HCT116 (cell line): ENCODE data around the gene WDPCP. TPM values are rescaled to one million over a fixed set of nuclear protein-coding genes. Genes with fewer than 3 reads are reported as not detected.

Experiments
- ATAC-seq: fragments of 200-7000 bp; cut with Tn5 transposase; 2 replicates; pipeline ENCODE4 v1.9.1; 2020; ENCODE audit warnings: mild to moderate bottlenecking, moderate library complexity
- BruUV-seq: library from RNA; stranded (reverse); fragments of 400-500 nt; replicated peaks from 2 replicates; lab custom pipeline; 2021; lab: Mats Ljungman, UMichigan
- CTCF ChIA-PET: fragments of 300-600 bp; sonication (Branson Sonifier 250); formaldehyde crosslinking; loops from one replicate; lab custom pipeline; 2021; ENCODE audit warnings: antibody characterized with exemption; lab: Charles Lee
- POLR2A ChIA-PET: fragments of 300-600, 350-600 bp; sonication (Branson Sonifier 250); formaldehyde crosslinking; loops from one replicate; lab custom pipeline; 2021; ENCODE audit warnings: antibody characterized with exemption; lab: Charles Lee
- RAD21 ChIA-PET, 2 experiments: fragments of 300-600 bp; sonication (Branson Sonifier 250); formaldehyde crosslinking; loops; one replicate each; lab custom pipeline; 2023; ENCODE audit warnings: low total read pairs in 2 of 2; ENCODE audit not compliant: uncharacterized antibody in 2 of 2, unreplicated experiment in 2 of 2, low non-redundant PET in 1 of 2; lab: Charles Lee
- DNase-seq: peaks from one replicate; pipeline ENCODE4 v3.0.0-alpha.2; 2010; ENCODE audit warnings: low read depth, low spot score
- H2AFZ ChIP-seq: fragments of 200-600 bp; shearing (Covaris generic), sonication (generic); 2 replicates; pipeline ENCODE4 v1.6.1; 2017; ENCODE audit warnings: low read depth, mixed run types, mixed read lengths, antibody characterized with exemption, low read length; ENCODE audit not compliant: poor library complexity, severe bottlenecking
- H3K27ac ChIP-seq: 2 replicates; pipeline ENCODE4 v1.5.1; 2012; ENCODE audit warnings: low read depth, low read length
- H3K27me3 ChIP-seq: fragments of 200-600 bp; sonication (generic); 2 replicates; pipeline ENCODE4 v1.6.1; 2016; ENCODE audit warnings: mixed run types, low read length, mixed read lengths; ENCODE audit not compliant: insufficient read depth
- H3K36me3 ChIP-seq, 2 experiments: fragments of 200-500 bp in 1 of 2; fragments of 200-600 bp in 1 of 2; sonication (Bioruptor generic) in 1 of 2; sonication (generic) in 1 of 2; 2 replicates each; pipeline versions ENCODE4 v1.5.1 to v1.6.1; 2014 to 2016; ENCODE audit warnings: low read length in 2 of 2, inconsistent platforms in 1 of 2, mixed read lengths in 1 of 2, mixed run types in 1 of 2; ENCODE audit not compliant: insufficient read depth in 2 of 2, control insufficient read depth in 1 of 2
- H3K4me1 ChIP-seq, 2 experiments: fragments of 200-600 bp in 1 of 2; sonication (generic) in 1 of 2; 2 replicates each; pipeline versions ENCODE4 v1.5.1 to v1.6.1; 2012 to 2017; ENCODE audit warnings: low read length in 2 of 2, inconsistent platforms in 1 of 2, mild to moderate bottlenecking in 1 of 2, mixed read lengths in 1 of 2, mixed run types in 1 of 2, moderate library complexity in 1 of 2; ENCODE audit not compliant: insufficient read depth in 2 of 2, control insufficient read depth in 1 of 2
- H3K4me2 ChIP-seq: fragments of 200-600 bp; sonication (generic); 2 replicates; pipeline ENCODE4 v1.6.1; 2017; ENCODE audit warnings: mixed run types, low read length, mixed read lengths
- H3K4me3 ChIP-seq, 2 experiments: fragments of 200-600 bp in 1 of 2; sonication (generic) in 1 of 2; replicated peaks in 1 of 2; 2 replicates each; pipeline ENCODE4 v1.5.1; 2011 to 2016; ENCODE audit warnings: low read length in 2 of 2, control low read depth in 1 of 2, low read depth in 1 of 2, mild to moderate bottlenecking in 1 of 2, mixed read lengths in 1 of 2, mixed run types in 1 of 2
- H3K79me2 ChIP-seq: fragments of 200-600 bp; sonication (generic); 2 replicates; pipeline ENCODE4 v1.6.1; 2017; ENCODE audit warnings: mild to moderate bottlenecking, mixed run types, low read length, moderate library complexity, mixed read lengths; ENCODE audit not compliant: insufficient read depth
- H3K9ac ChIP-seq: fragments of 200-600 bp; sonication (generic); 2 replicates; pipeline ENCODE4 v1.6.1; 2016; ENCODE audit warnings: low read length, mixed read lengths
- H3K9me2 ChIP-seq: fragments of 200-600 bp; sonication (generic), shearing (Covaris generic); 2 replicates; pipeline ENCODE4 v1.6.1; 2017; ENCODE audit warnings: mixed run types, mild to moderate bottlenecking, moderate library complexity; ENCODE audit not compliant: insufficient read depth
- H3K9me3 ChIP-seq, 2 experiments: fragments of 200-500 bp in 1 of 2; fragments of 200-600 bp in 1 of 2; sonication (Bioruptor generic) in 1 of 2; sonication (generic) in 1 of 2; 2 replicates each; pipeline ENCODE4 v1.6.1; 2014 to 2017; ENCODE audit warnings: low read length in 2 of 2, mixed read lengths in 2 of 2, inconsistent platforms in 1 of 2, low read depth in 1 of 2, mild to moderate bottlenecking in 1 of 2, mixed run types in 1 of 2, moderate library complexity in 1 of 2; ENCODE audit not compliant: control insufficient read depth in 1 of 2, insufficient read depth in 1 of 2
- H4K20me1 ChIP-seq: fragments of 200-600 bp; sonication (generic), shearing (Covaris generic); 2 replicates; pipeline ENCODE4 v1.6.1; 2017; ENCODE audit warnings: mixed run types, mild to moderate bottlenecking, moderate library complexity; ENCODE audit not compliant: insufficient read depth
- ATF3 ChIP-seq: IDR thresholded peaks from 2 replicates; pipeline ENCODE4 v1.6.1; 2012
- CTCF ChIP-seq, 3 experiments: fragments of 200-600 bp in 1 of 3; sonication (generic) in 1 of 3; IDR thresholded peaks in 2 of 3; conservative IDR thresholded peaks in 1 of 3; 2 replicates each; pipeline ENCODE4 v1.5.1; 2012 to 2017; ENCODE audit warnings: low read depth in 2 of 3, low read length in 2 of 3, antibody characterized with exemption in 1 of 3, borderline replicate concordance in 1 of 3, control low read depth in 1 of 3, mild to moderate bottlenecking in 1 of 3, mixed read lengths in 1 of 3, mixed run types in 1 of 3, moderate library complexity in 1 of 3; ENCODE audit not compliant: insufficient read depth in 1 of 3
- EGR1 ChIP-seq: IDR thresholded peaks from 2 replicates; pipeline ENCODE4 v1.6.1; 2012; ENCODE audit warnings: low read depth
- EZH2 ChIP-seq: fragments of 200-600 bp; sonication (generic); IDR thresholded peaks from 2 replicates; pipeline ENCODE4 v1.6.1; 2017; ENCODE audit warnings: antibody characterized with exemption, mixed run types
- EZH2phosphoT487 ChIP-seq: fragments of 200-600 bp; IDR thresholded peaks from 2 replicates; pipeline ENCODE4 v1.6.1; 2018; ENCODE audit warnings: antibody characterized with exemption, borderline replicate concordance
- RAD21 ChIP-seq: IDR thresholded peaks from 2 replicates; pipeline ENCODE4 v1.6.1; 2012; ENCODE audit warnings: low read depth, mild to moderate bottlenecking
- REST ChIP-seq: IDR thresholded peaks from 2 replicates; pipeline ENCODE4 v1.6.1; 2012; ENCODE audit warnings: low read depth
- SIN3A ChIP-seq: IDR thresholded peaks from 2 replicates; pipeline ENCODE4 v1.6.1; 2012; ENCODE audit warnings: low read depth
- TCF7L2 ChIP-seq: IDR thresholded peaks from 2 replicates; pipeline ENCODE4 v1.7.0; 2011; ENCODE audit warnings: borderline replicate concordance, inconsistent platforms; ENCODE audit not compliant: insufficient read depth, insufficient read length; ENCODE audit errors: extremely low read depth
- ZFX ChIP-seq: fragments of 450-650 bp; IDR thresholded peaks from 2 replicates; pipeline ENCODE4 v1.6.1; 2017
- ZNF274 ChIP-seq: fragments of 200-500 bp; sonication (Bioruptor generic); IDR thresholded peaks from 2 replicates; pipeline ENCODE4 v1.6.1; 2014; ENCODE audit warnings: mild to moderate bottlenecking, low read depth, low read length, inconsistent platforms
- intact Hi-C: fragments of 100-400 bp; cut with micrococcal nuclease; formaldehyde crosslinking; loops from 2 replicates; pipeline ENCODE4 v1.10.0; 2022
- total RNA-seq: library from RNA; stranded (reverse); gene quantifications from one replicate; pipeline ENCODE4 v1.2.1, GENCODE V29; 2021; ENCODE audit not compliant: unreplicated experiment

The WDPCP gene
- total RNA-seq, 1 experiment from 2014 or later = 4.1 TPM

GRCh38 chr2:63374341-63374740, 213.9 kb downstream of the WDPCP start:
- TF ChIP-seq ATF3 (no peak), CTCF (IDR thresholded peaks at IDR 0.05 in 2 of 3, conservative IDR thresholded peaks at IDR 0.05 in 1 of 3; ENCODE audit: borderline replicate concordance in 1 of 3, insufficient read depth in 1 of 3, low read depth in 2 of 3, low read length in 2 of 3) (no peak), ZNF274 (no peak), EZH2 (no peak), TCF7L2 (no peak)
- peaks cover 2 to 10% of the 10 kb centered on the region in 2 experiments; a peak in 3 of 4 replicates for H3K4me1 ChIP-seq
- H3K4me2 ChIP-seq = no peak overlapping the region
- H3K4me3 ChIP-seq = no peak overlapping the region
- no peak overlapping the region for H3K27ac ChIP-seq
- DNase-seq (no peak), ATAC-seq (no peak)
- H3K9me3 ChIP-seq = no peaks in the 10 kb centered on the region
- H3K9me2 ChIP-seq = no peaks in the 10 kb centered on the region
- H3K27me3 ChIP-seq = no peaks in the 10 kb centered on the region
- intact Hi-C loops = no loop called here
- H3K36me3 ChIP-seq = no peaks in the 10 kb centered on the region
- ChIA-PET CTCF (no interaction called here), POLR2A (no interaction called here), RAD21 (no interaction called here)
- no peaks in the 10 kb centered on the region for H3K79me2 ChIP-seq
- H4K20me1 ChIP-seq = no peaks in the 10 kb centered on the region
- no peak overlapping the region for H3K9ac ChIP-seq
- BruUV-seq = no TSS peak
- H2AFZ ChIP-seq = no peak overlapping the region

GRCh38 chr2:63372549-63372948, 215.7 kb downstream of the WDPCP start:
- BruUV-seq = no TSS peak
- Histone ChIP-seq H3K27me3 (no peaks in the 10 kb centered on the region), H2AFZ (no peak overlapping the region), H3K27ac (no peak overlapping the region), H3K4me3 (no peak overlapping the region), H3K9me3 (no peaks in the 10 kb centered on the region), H3K4me2 (no peak overlapping the region), H3K79me2 (no peaks in the 10 kb centered on the region), H4K20me1 (no peaks in the 10 kb centered on the region), H3K36me3 (no peaks in the 10 kb centered on the region), H3K9me2 (no peaks in the 10 kb centered on the region), H3K4me1 (no peaks in the 10 kb centered on the region), H3K9ac (no peak overlapping the region)
- no peak for ATAC-seq
- DNase-seq = no peak
- intact Hi-C loops = no loop called here
- ChIA-PET POLR2A (no interaction called here), CTCF (no interaction called here), RAD21 (no interaction called here)
- TF ChIP-seq ATF3 = no peak
- TF ChIP-seq REST = no peak
- TF ChIP-seq CTCF (IDR thresholded peaks at IDR 0.05 in 2 of 3, conservative IDR thresholded peaks at IDR 0.05 in 1 of 3; ENCODE audit: borderline replicate concordance in 1 of 3, insufficient read depth in 1 of 3, low read depth in 2 of 3, low read length in 2 of 3) = no peak
- no peak for TF ChIP-seq ZFX
- TF ChIP-seq EZH2phosphoT487 = no peak
- TF ChIP-seq EGR1 = no peak
- no peak for TF ChIP-seq SIN3A
- no peak for TF ChIP-seq RAD21
